ENCODE measurements around the gene PLCB2. TPM values are rescaled to one million over a fixed set of nuclear protein-coding genes. Genes with fewer than 3 reads are reported as not detected.
A peak's percentile ranks its signal among the peaks of the same experiment; 100 is the strongest.

Gene PLCB2
- total and polyA plus RNA-seq, 5 experiments from 2014 or later: 14.5 to 166 (median 23.0) TPM

- ATAC-seq (no peak), DNase-seq (no peak)
- H3K27me3 Mint-ChIP-seq: no peaks in the 10 kb centered on the region
- H3K27ac Mint-ChIP-seq: peak overlapping the region in 4 of 10 donors; percentile 1 to 83 (median 30)
- H3K4me3 Mint-ChIP-seq: no peak overlapping the region
- peaks cover 0 to 3% (median 0%) of the 10 kb centered on the region in 4 donors for H3K4me1 Mint-ChIP-seq
- H3K36me3 Mint-ChIP-seq: peaks cover 15 to 57% (median 27%) of the 10 kb centered on the region in 3 donors
- POLR2A ChIA-PET: interaction anchor here (2.5 kb wide), 1 partner anchor 10 kb away, joined by 13 read pairs; the partner anchor contains the start of gene PLCB2
- peaks cover 0 to 14% (median 2%) of the 10 kb centered on the region in 9 donors for H3K9me3 Mint-ChIP-seq
Observed at GRCh38 chr15:40296561-40297230, 11.0 kb downstream of the PLCB2 start.

- Mint-ChIP-seq H3K4me3 (no peak overlapping the region), H3K9me3 (peaks cover 0 to 14% (median 2%) of the 10 kb centered on the region in 9 donors), H3K36me3 (peaks cover 13 to 52% (median 22%) of the 10 kb centered on the region in 3 donors), H3K27ac (peak overlapping the region in 1 of 10 donors; percentile 83), H3K4me1 (peaks cover 0 to 3% (median 0%) of the 10 kb centered on the region in 4 donors), H3K27me3 (no peaks in the 10 kb centered on the region)
- DNase-seq (no peak), ATAC-seq (no peak)
- POLR2A ChIA-PET: interaction anchor here (2.5 kb wide), 1 partner anchor 11 kb away, joined by 13 read pairs; the partner anchor contains the start of gene PLCB2
Observed at GRCh38 chr15:40295877-40296560, 11.7 kb downstream of the PLCB2 start.

DNA sequence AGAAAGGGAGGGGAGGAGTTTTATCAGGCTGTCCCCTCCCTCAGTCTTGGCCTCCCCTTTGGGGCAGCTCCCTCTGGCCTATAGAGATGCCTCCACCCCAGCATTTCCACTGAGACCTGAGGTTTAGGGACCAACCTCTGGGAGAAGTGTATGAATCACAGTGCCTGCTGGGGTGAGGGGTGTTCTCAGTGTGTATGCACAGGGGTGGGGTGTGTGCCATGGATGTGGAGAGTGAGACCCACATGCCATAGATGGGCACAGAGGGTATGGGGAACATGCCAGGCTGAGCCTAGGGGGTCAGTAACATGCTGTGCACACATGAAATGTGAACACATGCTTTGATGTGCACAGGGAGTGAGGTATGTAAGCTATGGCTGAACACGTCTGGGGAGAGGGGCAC is 12.4 kb downstream of the PLCB2 start:
- Mint-ChIP-seq H3K9me3 (peaks cover 0 to 9% (median 0%) of the 10 kb centered on the region in 9 donors), H3K36me3 (peaks cover 7 to 49% (median 15%) of the 10 kb centered on the region in 3 donors), H3K27me3 (no peaks in the 10 kb centered on the region), H3K4me3 (no peak overlapping the region), H3K27ac (no peak overlapping the region), H3K4me1 (peaks cover 0 to 3% (median 0%) of the 10 kb centered on the region in 4 donors)
- DNase-seq (no peak), ATAC-seq (no peak)
- POLR2A ChIA-PET: interaction anchor here (2.5 kb wide), 1 partner anchor 12 kb away, joined by 13 read pairs; the partner anchor contains the start of gene PLCB2

- Mint-ChIP-seq H3K27me3 (no peaks in the 10 kb centered on the region), H3K27ac (no peak overlapping the region), H3K9me3 (peaks cover 0 to 2% (median 0%) of the 10 kb centered on the region in 9 donors), H3K4me1 (peaks cover 0 to 3% (median 0%) of the 10 kb centered on the region in 4 donors), H3K36me3 (peaks cover 2 to 49% (median 4%) of the 10 kb centered on the region in 3 donors), H3K4me3 (no peak overlapping the region)
- no peak for DNase-seq
- POLR2A ChIA-PET: interaction anchor here (0.9 to 2.5 kb wide), 2 partner anchors 13 kb away, joined by 4 to 13 read pairs; partner anchors contain the start of gene PLCB2
- no peak for ATAC-seq
Observed at GRCh38 chr15:40293905-40294895, 13.5 kb downstream of the PLCB2 start.

GRCh38 chr15:40293006-40293405 is 14.7 kb downstream of the PLCB2 start:
- ATAC-seq (no peak), DNase-seq (no peak)
- peaks cover 0 to 3% (median 0%) of the 10 kb centered on the region in 4 donors for H3K4me1 Mint-ChIP-seq
- POLR2A ChIA-PET: interaction anchor here (0.9 kb wide), 1 partner anchor 15 kb away, joined by 4 read pairs; the partner anchor contains the start of gene PLCB2
- no peaks in the 10 kb centered on the region for H3K27me3 Mint-ChIP-seq
- H3K27ac Mint-ChIP-seq: peak overlapping the region in 3 of 10 donors; percentile 22 to 75 (median 55)
- H3K36me3 Mint-ChIP-seq: peaks cover 0 to 49% (median 0%) of the 10 kb centered on the region in 3 donors
- no peaks in the 10 kb centered on the region for H3K9me3 Mint-ChIP-seq
- no peak overlapping the region for H3K4me3 Mint-ChIP-seq

DNA sequence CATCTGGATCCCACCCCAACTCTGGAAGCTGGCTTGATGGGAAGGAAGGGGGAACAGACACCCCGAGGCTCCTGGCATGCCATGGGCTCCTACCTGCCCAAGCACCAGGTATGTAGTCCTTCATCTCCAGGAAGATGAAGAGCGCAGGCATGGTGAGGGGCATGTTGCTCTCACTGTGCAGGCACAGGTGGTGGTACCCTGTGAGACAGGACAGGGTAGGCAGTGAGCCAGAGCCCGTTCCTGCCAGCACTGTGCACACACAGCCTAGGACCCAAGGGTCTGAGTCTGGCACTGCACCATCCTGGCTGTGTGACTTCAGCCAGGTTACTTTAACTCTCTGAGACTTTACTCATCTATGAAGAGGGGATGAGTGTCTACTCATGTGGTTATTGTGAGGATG is 15.5 kb downstream of the PLCB2 start:
- no peak overlapping the region for H3K4me3 Mint-ChIP-seq
- no peaks in the 10 kb centered on the region for H3K27me3 Mint-ChIP-seq
- DNase-seq (no peak), ATAC-seq (no peak)
- H3K9me3 Mint-ChIP-seq: no peaks in the 10 kb centered on the region
- POLR2A ChIA-PET: no interaction called here
- peaks cover 0 to 49% (median 0%) of the 10 kb centered on the region in 3 donors for H3K36me3 Mint-ChIP-seq
- no peak overlapping the region for H3K27ac Mint-ChIP-seq
- no peaks in the 10 kb centered on the region for H3K4me1 Mint-ChIP-seq

DNA sequence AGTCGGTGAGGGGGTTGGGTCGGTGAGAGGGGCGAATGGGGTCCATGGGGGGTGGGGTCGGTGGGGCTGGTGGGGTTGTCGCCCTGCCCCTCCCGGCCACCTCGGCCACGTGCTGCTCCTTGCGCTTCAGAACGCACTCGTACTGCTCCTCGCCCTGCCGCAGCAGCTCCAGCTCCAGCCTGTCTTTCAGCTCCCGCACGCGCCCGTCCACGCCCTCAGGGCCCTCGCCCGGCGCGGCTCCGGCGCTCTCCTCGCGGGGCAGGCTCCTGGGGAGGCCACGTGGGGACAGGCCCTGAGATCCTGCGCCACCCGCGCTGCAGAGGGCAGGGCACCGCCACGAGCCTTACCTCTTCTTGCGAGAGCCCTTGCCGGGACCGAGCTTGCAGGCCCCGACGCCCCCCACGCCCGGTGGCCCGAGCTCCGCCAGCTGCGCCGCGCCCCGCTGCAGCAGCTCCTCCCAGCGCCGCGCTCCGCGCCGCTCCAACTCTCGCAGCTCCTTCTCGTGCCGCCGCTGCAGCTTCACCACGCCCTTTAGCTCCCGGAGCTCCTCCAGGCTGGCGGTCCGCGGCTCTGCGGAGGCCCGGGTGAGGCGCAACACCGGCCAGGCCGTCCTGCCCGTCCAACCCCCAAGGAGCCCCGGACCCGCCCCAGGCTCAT is 16.7 kb downstream of the PLCB2 start:
- no peaks in the 10 kb centered on the region for H3K9me3 Mint-ChIP-seq
- POLR2A ChIA-PET: interaction anchor here (1.8 kb wide), 1 partner anchor 17 kb away, joined by 8 read pairs; the partner anchor contains the start of gene PLCB2
- no peaks in the 10 kb centered on the region for H3K4me1 Mint-ChIP-seq
- no peak overlapping the region for H3K4me3 Mint-ChIP-seq
- H3K27ac Mint-ChIP-seq: no peak overlapping the region
- no peak for DNase-seq
- H3K27me3 Mint-ChIP-seq: no peaks in the 10 kb centered on the region
- ATAC-seq: no peak
- peaks cover 0 to 44% (median 0%) of the 10 kb centered on the region in 3 donors for H3K36me3 Mint-ChIP-seq

DNA sequence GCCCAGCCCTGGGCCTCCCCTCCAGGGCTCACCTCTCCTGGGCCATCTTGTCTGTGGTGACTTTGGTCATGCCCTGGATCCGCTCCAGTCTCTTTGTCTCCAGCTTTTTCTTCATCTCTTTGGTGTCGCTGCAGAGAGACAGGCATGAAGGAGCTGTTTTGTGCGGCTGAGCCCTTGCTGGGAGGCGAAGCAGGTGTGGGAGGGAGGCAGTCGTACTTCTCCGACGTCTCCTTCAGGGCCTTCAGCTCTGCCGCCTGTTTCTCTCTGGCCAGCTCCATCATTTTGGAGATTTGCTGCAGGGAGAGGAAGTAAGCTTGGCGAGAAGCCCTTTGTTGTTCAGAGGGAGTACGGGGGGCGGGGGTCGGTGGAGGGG is 17.2 kb downstream of the PLCB2 start:
- POLR2A ChIA-PET: interaction anchor here (1.8 kb wide), 1 partner anchor 18 kb away, joined by 8 read pairs; the partner anchor contains the start of gene PLCB2
- Mint-ChIP-seq H3K27me3 (no peaks in the 10 kb centered on the region), H3K4me3 (no peak overlapping the region), H3K27ac (no peak overlapping the region), H3K36me3 (peaks cover 0 to 42% (median 0%) of the 10 kb centered on the region in 3 donors), H3K9me3 (no peaks in the 10 kb centered on the region), H3K4me1 (no peaks in the 10 kb centered on the region)
- DNase-seq (no peak), ATAC-seq (no peak)

DNA sequence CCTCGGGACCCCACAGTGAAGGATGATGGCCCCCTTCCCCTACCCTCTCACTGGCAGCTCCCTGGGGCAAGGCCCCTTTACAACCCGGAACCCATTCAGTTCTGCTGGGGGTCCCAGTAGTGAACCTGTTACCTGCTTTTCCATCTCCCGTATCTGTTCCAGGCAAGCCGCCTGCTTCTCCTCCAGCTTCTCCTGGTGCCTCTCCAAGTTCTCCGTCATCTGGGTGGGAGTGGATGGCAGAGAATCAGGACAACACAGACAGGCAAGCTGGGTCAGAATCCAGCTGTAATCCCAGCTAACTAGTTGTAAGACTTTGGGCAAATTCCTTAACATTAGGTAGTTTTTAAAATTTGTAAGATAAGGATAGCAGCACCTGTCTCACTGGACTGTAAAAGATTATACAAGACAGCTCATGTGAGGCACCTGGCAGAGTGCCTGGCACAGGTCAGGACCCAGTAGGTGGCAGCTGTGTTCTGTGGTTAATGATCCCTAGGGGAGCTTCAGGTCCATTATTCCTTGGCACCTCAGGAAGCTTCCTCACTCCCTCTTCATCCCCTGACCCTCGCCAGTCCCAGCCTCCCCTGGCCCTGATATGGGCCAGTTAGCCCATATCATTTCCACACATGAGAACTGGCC is 18.5 kb downstream of the PLCB2 start:
- no peak for DNase-seq
- Mint-ChIP-seq H3K4me3 (no peak overlapping the region), H3K4me1 (peaks cover 0 to under 1% (median 0%) of the 10 kb centered on the region in 4 donors), H3K27ac (peak overlapping the region in 2 of 10 donors; percentile 49 to 76), H3K27me3 (no peaks in the 10 kb centered on the region), H3K36me3 (peaks cover 0 to 38% (median 0%) of the 10 kb centered on the region in 3 donors), H3K9me3 (no peaks in the 10 kb centered on the region)
- no peak for ATAC-seq
- POLR2A ChIA-PET: interaction anchor here (0.6 kb wide), 1 partner anchor 72 kb away, joined by 3 read pairs; no protein-coding TSS in a partner anchor

DNA sequence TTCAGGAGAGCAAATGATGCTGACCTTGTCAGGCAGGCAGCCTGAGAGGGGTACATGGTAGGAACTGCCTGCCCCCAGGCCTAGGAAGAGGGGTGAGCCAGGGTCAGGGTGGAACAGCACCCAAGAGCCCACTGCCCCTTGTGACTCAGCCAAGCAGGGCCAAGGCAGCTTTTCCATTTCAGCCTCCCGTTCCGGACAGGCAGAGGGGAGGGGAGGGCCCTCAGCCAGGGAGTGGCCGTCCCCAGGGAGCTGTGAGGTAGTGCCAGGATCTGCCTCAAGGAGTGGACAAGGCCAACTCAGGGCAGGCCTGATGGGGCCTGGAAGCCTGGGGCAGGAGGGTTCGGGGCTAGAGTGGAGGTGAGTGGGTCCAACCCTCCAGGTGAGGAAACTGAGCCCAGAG is 19.8 kb downstream of the PLCB2 start:
- no peak for DNase-seq
- no peak overlapping the region for H3K27ac Mint-ChIP-seq
- no peak for ATAC-seq
- no peak overlapping the region for H3K4me3 Mint-ChIP-seq
- H3K4me1 Mint-ChIP-seq: peaks cover 0 to 5% (median 2%) of the 10 kb centered on the region in 4 donors
- H3K9me3 Mint-ChIP-seq: no peaks in the 10 kb centered on the region
- POLR2A ChIA-PET: interaction anchor here (0.6 to 1.0 kb wide), 2 partner anchors 20 to 22 kb away, joined by 3 read pairs; partner anchors contain the start of gene PLCB2
- H3K36me3 Mint-ChIP-seq: peaks cover 0 to 32% (median 0%) of the 10 kb centered on the region in 3 donors
- H3K27me3 Mint-ChIP-seq: no peaks in the 10 kb centered on the region

GRCh38 chr15:40287505-40287904 is 20.2 kb downstream of the PLCB2 start:
- Mint-ChIP-seq H3K4me3 (no peak overlapping the region), H3K27me3 (no peaks in the 10 kb centered on the region), H3K36me3 (peaks cover 0 to 29% (median 0%) of the 10 kb centered on the region in 3 donors), H3K9me3 (no peaks in the 10 kb centered on the region), H3K27ac (no peak overlapping the region), H3K4me1 (peaks cover 0 to 5% (median 2%) of the 10 kb centered on the region in 4 donors)
- POLR2A ChIA-PET: interaction anchor here (1.0 kb wide), 1 partner anchor 20 kb away, joined by 3 read pairs; the partner anchor contains the start of gene PLCB2
- ATAC-seq: no peak
- DNase-seq: no peak

Data from naive thymus-derived CD8-positive, alpha-beta T cell (primary cell).